Central memory CD8-positive, alpha-beta T cell (primary cell): ENCODE results near the gene CBL.
"Not testable (repeated sequence)": the region's sequence is repeated elsewhere in the genome, so short reads cannot be mapped to it uniquely, and the experiment has no call there.

ENCODE experiments used
- ATAC-seq: fragments of 150-1000 bp; cut with Tn5 transposase; replicated peaks from 2 replicates; pipeline ENCODE4 v1.10.0; 2022; ENCODE audit warnings: mild to moderate bottlenecking, moderate FRiP score, moderate number of reproducible peaks; ENCODE audit not compliant: poor library complexity, severe bottlenecking; ENCODE audit errors: extremely low read depth
- DNase-seq, 2 donors: peaks; one replicate each; pipeline ENCODE4 v3.0.0; 2021; ENCODE audit warnings: low spot score in 2 of 2
- H3K27ac Mint-ChIP-seq: one replicate; pipeline ENCODE4 v1.8.0; 2022; ENCODE audit warnings: low read depth, mild to moderate bottlenecking, moderate library complexity, mixed read lengths
- H3K27me3 Mint-ChIP-seq: one replicate; pipeline ENCODE4 v1.8.0; 2022; ENCODE audit warnings: mixed read lengths
- H3K36me3 Mint-ChIP-seq: one replicate; pipeline ENCODE4 v1.8.0; 2022; ENCODE audit warnings: mild to moderate bottlenecking, moderate library complexity, mixed read lengths; ENCODE audit not compliant: insufficient read depth
- H3K4me1 Mint-ChIP-seq: one replicate; pipeline ENCODE4 v1.8.0; 2022; ENCODE audit warnings: mixed read lengths
- H3K4me3 Mint-ChIP-seq: one replicate; pipeline ENCODE4 v1.8.0; 2022; ENCODE audit warnings: mild to moderate bottlenecking, moderate library complexity, mixed read lengths
- H3K9me3 Mint-ChIP-seq: one replicate; pipeline ENCODE4 v1.8.0; 2022; ENCODE audit warnings: mixed read lengths

CBL gene

DNA sequence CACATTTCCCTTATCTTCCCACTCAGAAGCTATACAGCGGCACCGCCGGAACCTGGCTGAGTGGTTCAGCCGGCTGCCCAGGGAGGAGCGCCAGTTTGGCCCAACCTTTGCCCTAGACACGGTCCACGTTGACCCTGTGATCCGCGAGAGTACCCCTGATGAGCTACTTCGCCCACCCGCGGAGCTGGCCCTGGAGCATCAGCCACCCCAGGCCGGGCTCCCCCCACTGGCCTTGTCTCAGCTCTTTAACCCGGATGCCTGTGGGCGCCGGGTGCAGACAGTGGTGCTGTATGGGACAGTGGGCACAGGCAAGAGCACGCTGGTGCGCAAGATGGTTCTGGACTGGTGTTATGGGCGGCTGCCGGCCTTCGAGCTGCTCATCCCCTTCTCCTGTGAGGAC is 32.7 kb upstream of the CBL start:
- ATAC-seq: no peak
- DNase-seq: no peak
- Mint-ChIP-seq H3K27me3 (no peaks in the 10 kb centered on the region), H3K27ac (no peak overlapping the region), H3K9me3 (no peaks in the 10 kb centered on the region), H3K4me3 (no peak overlapping the region), H3K4me1 (peaks cover 11% of the 10 kb centered on the region), H3K36me3 (peaks cover 4% of the 10 kb centered on the region)

DNA sequence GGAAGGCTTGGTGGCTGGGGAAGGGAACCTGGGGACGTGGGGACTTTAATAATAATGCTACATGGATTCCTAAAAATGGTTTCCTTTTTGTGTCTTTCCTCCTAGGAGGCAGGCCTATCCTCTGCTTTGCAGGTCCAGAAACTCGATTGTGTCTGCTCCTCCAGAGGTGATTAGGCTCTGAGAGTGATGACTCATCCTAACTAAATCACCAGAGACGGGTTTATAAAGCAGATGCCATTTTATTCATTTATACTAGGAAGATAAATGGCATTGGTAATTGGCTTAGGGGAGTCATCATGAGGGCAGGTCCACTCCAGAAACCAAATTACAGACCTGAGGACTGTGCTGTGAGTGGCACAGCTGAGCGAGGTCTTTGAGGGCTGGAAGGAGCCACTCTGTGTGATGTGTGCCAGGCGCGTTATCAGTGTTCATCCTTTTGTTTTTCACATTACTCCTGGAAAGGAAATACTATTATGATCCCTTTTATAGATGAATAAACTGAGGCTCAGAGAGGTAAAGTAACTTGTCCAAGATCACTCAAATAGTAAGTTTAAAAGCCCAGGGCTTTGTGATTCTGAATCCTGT is 30.6 kb upstream of the CBL start:
- DNase-seq: no peak
- Mint-ChIP-seq H3K27ac (no peak overlapping the region), H3K27me3 (no peaks in the 10 kb centered on the region), H3K9me3 (no peaks in the 10 kb centered on the region), H3K36me3 (peaks cover 7% of the 10 kb centered on the region), H3K4me1 (no peaks in the 10 kb centered on the region), H3K4me3 (no peak overlapping the region)
- ATAC-seq: no peak

DNA sequence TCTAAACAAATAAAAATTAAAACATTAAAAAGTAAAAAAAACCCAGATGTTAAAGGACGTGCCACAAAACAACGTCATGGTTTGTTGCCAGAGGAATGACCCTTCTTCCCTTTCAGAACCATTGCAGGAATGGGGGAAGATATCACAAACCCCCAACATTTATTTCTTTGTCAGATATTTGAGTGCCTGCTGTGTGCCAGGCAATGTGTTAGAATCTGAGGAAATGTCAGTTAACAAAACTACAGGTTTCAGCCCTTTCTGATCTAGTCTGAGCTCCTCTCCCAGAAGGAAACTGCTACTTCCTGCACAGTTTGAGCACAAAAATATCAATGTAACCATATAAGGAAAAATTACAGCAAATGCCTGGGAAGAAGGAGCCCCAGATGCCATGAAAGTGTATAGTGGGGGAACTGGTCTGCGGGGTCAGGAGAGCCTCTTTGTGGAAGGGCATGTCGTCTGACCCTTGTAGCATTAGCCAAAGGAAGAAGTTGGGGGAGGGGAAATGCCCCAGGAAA is 27.9 kb upstream of the CBL start:
- Mint-ChIP-seq H3K9me3 (no peaks in the 10 kb centered on the region), H3K27ac (no peak overlapping the region), H3K4me1 (no peaks in the 10 kb centered on the region), H3K4me3 (no peak overlapping the region), H3K36me3 (peaks cover 5% of the 10 kb centered on the region), H3K27me3 (no peaks in the 10 kb centered on the region)
- DNase-seq (no peak), ATAC-seq (no peak)

DNA sequence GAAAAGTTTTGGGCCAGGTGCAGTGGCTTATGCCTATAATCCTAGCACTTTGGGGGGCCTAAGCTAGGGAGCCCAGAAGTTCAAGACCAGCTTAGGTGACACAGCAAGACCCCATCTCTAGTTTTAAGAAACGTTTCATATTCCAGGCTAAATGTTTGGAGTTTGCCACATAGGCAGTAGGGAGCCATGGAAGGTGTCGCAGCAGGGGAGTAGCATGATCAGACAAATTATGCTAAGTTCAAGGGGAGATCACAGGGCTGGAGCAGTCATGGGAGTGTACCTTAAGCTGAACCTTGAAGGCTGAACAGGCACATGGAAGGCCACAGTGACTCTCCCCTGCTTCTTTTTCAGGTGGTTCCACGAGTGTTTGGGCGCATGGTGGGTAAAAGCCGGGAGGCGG is 26.8 kb upstream of the CBL start:
- H3K36me3 Mint-ChIP-seq: peaks cover 5% of the 10 kb centered on the region
- H3K9me3 Mint-ChIP-seq: no peaks in the 10 kb centered on the region
- H3K4me3 Mint-ChIP-seq: no peak overlapping the region
- no peak for ATAC-seq
- no peaks in the 10 kb centered on the region for H3K27me3 Mint-ChIP-seq
- DNase-seq: no peak
- no peaks in the 10 kb centered on the region for H3K4me1 Mint-ChIP-seq
- no peak overlapping the region for H3K27ac Mint-ChIP-seq

DNA sequence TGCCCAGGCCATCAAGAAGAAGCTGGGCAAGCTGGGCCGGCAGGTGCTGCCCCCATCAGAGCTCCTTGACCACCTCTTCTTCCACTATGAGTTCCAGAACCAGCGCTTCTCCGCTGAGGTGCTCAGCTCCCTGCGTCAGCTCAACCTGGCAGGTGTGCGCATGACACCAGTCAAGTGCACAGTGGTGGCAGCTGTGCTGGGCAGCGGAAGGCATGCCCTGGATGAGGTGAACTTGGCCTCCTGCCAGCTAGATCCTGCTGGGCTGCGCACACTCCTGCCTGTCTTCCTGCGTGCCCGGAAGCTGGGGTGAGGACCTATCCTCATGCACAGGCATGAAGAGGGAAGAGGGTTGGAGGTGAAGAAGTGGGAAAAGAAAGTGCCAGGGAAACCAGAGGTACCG is 26.2 kb upstream of the CBL start:
- Mint-ChIP-seq H3K36me3 (peaks cover 5% of the 10 kb centered on the region), H3K27ac (no peak overlapping the region), H3K4me1 (no peaks in the 10 kb centered on the region), H3K4me3 (no peak overlapping the region), H3K27me3 (no peaks in the 10 kb centered on the region), H3K9me3 (no peaks in the 10 kb centered on the region)
- no peak for DNase-seq
- no peak for ATAC-seq

DNA sequence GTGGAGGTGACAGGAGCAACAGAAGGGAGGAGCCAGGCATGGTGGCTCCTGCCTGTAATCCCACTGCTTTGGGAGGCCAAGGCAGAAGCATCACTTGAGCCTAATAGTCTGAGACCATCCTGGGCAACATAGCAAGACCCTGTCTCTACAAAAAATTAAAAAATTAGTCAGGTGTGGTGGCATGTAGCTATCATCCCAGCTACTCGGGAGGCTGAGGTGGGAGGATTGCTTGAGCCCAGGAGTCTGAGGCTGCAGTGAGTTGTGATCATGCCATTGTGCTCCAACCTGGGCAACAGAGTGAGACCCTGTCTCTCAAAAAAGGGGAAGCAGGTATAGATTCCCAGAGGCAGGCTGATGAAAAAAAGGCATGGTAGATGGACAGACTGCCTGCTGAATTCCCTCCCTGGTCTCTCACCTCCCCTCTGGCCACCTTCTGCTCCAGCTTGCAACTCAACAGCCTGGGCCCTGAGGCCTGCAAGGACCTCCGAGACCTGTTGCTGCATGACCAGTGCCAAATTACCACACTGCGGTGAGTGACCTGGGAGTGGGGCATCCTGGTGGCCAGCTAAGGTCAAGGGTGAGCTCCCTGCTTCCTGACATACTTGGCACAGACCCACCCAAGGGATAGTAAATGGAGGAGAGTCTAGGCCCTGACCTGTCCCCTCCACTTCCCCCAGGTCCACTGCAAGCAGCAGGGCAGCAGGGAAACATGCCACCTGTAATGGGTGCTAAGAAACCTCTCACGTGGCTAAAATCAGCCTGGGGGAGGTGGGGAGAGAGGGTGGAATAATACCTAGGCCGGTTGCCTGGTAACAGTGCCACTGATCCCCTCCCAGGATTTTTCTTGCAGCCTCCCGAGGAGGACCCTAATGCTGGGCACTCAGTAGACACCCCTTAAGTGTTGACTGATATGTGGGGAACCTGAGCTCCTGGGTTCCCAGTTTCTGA is 25.1 kb upstream of the CBL start:
- peaks cover 5% of the 10 kb centered on the region for H3K36me3 Mint-ChIP-seq
- no peak overlapping the region for H3K4me3 Mint-ChIP-seq
- peaks cover 9% of the 10 kb centered on the region for H3K27me3 Mint-ChIP-seq
- H3K4me1 Mint-ChIP-seq: no peaks in the 10 kb centered on the region
- H3K27ac Mint-ChIP-seq: no peak overlapping the region
- ATAC-seq (no peak), DNase-seq (no peak)
- no peaks in the 10 kb centered on the region for H3K9me3 Mint-ChIP-seq

DNA sequence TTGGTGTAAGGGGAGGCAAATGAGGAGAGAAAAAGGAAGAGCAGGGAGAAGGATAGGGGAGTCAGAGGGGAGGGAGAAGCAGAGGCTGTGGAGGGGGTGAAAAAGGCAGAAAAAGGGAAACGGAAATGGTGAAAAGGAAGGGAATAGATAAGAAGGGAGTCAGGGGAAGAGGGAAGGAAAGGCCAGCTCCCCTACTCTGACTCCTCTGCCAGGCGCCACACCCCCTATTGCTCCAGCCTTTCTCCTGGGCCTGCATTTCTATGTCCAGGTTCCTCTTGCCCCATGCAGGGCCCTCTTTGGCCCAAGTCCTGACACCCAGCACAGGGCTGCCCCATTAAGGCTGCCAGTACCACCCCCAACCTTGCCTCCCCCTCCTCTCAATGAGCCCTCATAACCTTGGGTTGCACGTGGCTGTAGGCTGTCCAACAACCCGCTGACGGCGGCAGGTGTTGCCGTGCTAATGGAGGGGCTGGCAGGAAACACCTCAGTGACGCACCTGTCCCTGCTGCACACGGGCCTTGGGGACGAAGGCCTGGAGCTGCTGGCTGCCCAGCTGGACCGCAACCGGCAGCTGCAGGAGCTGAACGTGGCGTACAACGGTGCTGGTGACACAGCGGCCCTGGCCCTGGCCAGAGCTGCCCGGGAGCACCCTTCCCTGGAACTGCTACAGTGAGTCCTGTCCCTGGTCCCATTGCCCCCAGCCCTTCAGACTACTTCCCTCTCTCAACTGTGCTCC is 24.3 kb upstream of the CBL start:
- no peak for DNase-seq
- Mint-ChIP-seq H3K4me3 (no peak overlapping the region), H3K27me3 (peaks cover 17% of the 10 kb centered on the region), H3K4me1 (no peaks in the 10 kb centered on the region), H3K9me3 (no peaks in the 10 kb centered on the region), H3K27ac (no peak overlapping the region), H3K36me3 (peaks cover 3% of the 10 kb centered on the region)
- no peak for ATAC-seq

DNA sequence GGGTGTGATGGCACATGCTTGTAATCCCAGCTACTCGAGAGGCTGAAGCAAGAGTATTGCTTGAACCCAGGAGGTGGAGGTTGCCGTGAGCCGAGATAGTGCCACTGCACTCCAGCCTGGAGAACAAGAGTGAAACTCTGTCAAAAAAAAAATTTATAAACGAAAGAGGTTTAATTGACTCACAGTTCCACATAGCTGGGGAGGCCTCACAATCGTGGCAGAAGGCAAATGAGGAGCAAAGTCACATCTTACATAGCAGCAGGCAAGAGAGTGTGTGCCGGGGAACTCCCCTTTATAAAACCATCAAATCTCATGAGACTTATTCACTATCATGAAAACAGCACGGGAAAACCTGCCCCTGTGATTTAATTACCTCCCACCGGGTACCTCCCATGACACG is 21.7 kb upstream of the CBL start:
- H3K27ac Mint-ChIP-seq, H3K9me3 Mint-ChIP-seq, H3K4me1 Mint-ChIP-seq, H3K4me3 Mint-ChIP-seq, DNase-seq, H3K36me3 Mint-ChIP-seq, ATAC-seq: not testable (repeated sequence)
- H3K27me3 Mint-ChIP-seq: peaks cover 19% of the 10 kb centered on the region

DNA sequence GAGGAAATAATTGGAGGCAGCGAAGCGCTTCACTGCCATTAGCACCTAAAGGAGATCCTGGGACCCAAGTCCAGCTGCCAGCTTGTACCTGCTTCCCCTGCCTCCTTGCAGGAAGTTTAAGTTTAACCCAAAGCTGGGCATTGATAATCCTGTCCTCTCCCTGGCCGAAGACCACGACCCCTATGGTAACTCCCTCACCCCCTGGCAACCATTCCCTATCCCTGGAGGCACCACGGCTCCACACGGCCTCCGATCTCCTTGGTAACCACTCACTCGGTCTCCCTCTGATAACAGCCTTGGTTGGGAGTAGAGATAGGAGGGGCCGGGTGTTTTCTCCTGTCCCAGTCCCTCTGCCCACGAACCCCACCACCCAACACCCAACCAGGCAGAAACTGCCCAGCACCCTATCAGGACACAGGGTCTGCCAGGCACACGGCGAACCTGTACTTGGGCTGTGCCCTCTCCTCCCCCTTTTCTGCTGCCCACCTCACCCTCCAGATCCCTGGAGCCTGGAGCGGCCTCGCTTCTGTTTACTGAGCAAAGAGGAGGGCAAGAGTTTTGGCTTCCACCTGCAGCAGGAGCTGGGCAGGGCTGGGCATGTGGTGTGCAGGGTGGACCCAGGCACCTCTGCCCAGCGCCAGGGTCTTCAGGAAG is 20.0 kb upstream of the CBL start:
- Mint-ChIP-seq H3K27ac (no peak overlapping the region), H3K9me3 (no peaks in the 10 kb centered on the region), H3K27me3 (peaks cover 19% of the 10 kb centered on the region), H3K36me3 (no peaks in the 10 kb centered on the region), H3K4me1 (no peaks in the 10 kb centered on the region), H3K4me3 (no peak overlapping the region)
- no peak for ATAC-seq
- no peak for DNase-seq

DNA sequence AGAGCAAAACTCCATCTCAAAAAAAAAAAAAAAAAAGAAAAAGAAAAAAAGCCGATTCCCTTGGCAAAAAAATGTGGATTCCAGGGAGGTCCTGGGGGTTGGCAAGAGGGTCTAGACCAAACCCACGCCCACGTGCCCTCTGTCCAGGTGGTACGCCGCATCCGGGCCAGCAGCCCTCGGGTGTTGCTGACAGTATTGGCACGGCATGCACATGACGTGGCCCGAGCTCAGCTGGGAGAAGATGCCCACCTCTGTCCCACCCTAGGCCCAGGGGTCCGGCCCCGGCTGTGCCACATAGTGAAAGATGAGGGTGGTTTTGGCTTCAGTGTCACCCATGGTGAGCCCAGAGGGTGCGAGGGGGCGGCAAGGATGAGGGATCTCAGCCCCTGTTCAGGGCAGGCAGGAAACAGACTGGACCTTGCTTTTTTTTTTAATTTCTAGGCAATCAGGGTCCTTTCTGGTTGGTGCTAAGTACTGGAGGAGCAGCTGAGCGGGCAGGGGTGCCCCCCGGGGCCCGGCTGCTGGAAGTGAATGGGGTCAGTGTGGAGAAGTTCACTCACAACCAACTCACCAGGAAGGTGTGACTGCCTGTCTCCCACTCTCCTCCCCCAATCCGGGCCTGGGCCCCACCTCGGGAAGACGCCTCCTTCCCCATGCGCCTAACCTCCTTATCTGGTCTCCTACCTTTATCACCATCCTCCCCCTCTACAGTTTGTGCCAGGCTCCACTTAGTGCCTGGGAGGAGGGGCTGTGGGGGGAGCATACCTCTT is 18.8 kb upstream of the CBL start:
- DNase-seq: no peak
- Mint-ChIP-seq H3K4me1 (no peaks in the 10 kb centered on the region), H3K36me3 (no peaks in the 10 kb centered on the region), H3K4me3 (no peak overlapping the region), H3K27me3 (peaks cover 19% of the 10 kb centered on the region), H3K9me3 (no peaks in the 10 kb centered on the region), H3K27ac (no peak overlapping the region)
- ATAC-seq: no peak

DNA sequence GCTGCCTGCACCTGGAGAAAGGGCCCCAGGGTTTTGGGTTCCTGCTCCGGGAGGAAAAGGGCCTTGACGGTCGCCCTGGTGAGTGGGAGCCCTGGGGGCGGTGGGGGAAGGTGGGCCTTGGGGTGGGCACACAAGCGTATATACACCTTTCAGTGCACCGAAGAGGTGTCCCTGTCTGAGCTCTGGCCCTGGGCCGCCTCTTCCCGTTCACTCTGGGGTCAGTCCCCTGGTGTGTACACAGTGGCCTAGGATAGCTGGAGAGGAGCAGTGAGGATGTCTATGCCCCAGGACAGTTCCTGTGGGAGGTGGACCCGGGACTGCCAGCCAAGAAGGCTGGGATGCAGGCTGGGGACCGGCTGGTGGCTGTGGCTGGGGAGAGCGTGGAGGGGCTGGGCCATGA is 18.1 kb upstream of the CBL start:
- Mint-ChIP-seq H3K4me1 (no peaks in the 10 kb centered on the region), H3K36me3 (no peaks in the 10 kb centered on the region), H3K27ac (no peak overlapping the region), H3K4me3 (no peak overlapping the region), H3K9me3 (no peaks in the 10 kb centered on the region), H3K27me3 (peaks cover 19% of the 10 kb centered on the region)
- DNase-seq: no peak
- ATAC-seq: no peak

DNA sequence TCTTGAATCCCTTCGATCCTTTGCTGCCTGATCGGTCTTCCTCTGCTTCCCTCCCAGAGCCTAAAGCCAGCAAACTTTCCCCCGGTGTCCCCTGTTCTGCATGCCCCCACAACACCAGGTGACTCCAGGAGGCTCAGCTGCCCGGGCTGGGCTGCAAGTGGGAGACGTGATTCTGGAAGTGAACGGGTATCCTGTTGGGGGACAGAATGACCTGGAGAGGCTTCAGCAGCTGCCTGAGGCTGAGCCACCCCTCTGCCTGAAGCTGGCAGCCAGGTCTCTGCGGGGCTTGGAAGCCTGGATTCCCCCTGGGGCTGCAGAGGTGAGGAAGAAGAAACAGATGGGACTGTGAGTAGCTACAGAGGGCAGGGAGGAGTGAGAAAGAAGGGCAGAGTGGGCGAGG is 17.3 kb upstream of the CBL start:
- H3K27ac Mint-ChIP-seq: no peak overlapping the region
- H3K36me3 Mint-ChIP-seq: no peaks in the 10 kb centered on the region
- no peak for ATAC-seq
- H3K9me3 Mint-ChIP-seq: no peaks in the 10 kb centered on the region
- DNase-seq: no peak
- peaks cover 19% of the 10 kb centered on the region for H3K27me3 Mint-ChIP-seq
- H3K4me3 Mint-ChIP-seq: no peak overlapping the region
- no peaks in the 10 kb centered on the region for H3K4me1 Mint-ChIP-seq
